ENCODE data around the gene ZBTB34. TPM values are rescaled to one million over a fixed set of nuclear protein-coding genes. Genes with fewer than 3 reads are reported as not detected.

The ZBTB34 gene
- total and polyA plus RNA-seq, 2 experiments from 2014 or later: 6.1 to 21.3 TPM

GRCh38 chr9:126860757-126861466, 473 bp downstream of the ZBTB34 start:
- H3K79me2 ChIP-seq: peaks cover 51% of the 10 kb centered on the region

GRCh38 chr9:126861707-126862103, 1.3 kb downstream of the ZBTB34 start:
- 9% methylated on average over 3 of the region's 3 CpGs for WGBS (ENCODE audit: low lambda C conversion rate, missing lambda C conversion rate)

More at GRCh38 chr9:126860757-126861466, 473 bp downstream of the ZBTB34 start:
- Histone ChIP-seq H3K4me3 (peak overlapping the region; percentile 61), H3K9me2 (replicated peaks; ENCODE audit: insufficient read depth) (no peaks in the 10 kb centered on the region), H3K36me3 (replicated peaks; ENCODE audit: insufficient read depth, low read depth) (no peaks in the 10 kb centered on the region), H3K27ac (peak overlapping the region; percentile 94), H2AFZ (peak overlapping the region; percentile 72), H3K4me1 (ENCODE audit: insufficient read depth) (peaks cover 11% of the 10 kb centered on the region), H4K20me1 (ENCODE audit: insufficient read depth, poor library complexity, severe bottlenecking) (peaks cover 14% of the 10 kb centered on the region), H3K4me2 (peak overlapping the region; percentile 87), H3K27me3 (no peaks in the 10 kb centered on the region), H3K9me3 (ENCODE audit: low read depth) (no peaks in the 10 kb centered on the region)
- WGBS (ENCODE audit: low lambda C conversion rate, missing lambda C conversion rate): 2% methylated on average over 37 of the region's 71 CpGs
- TF ChIP-seq EZH2phosphoT487 (IDR thresholded peaks at IDR 0.05; ENCODE audit: low read depth, severe bottlenecking, unreplicated experiment) (no peak), EZH2 (IDR thresholded peaks at IDR 0.05; ENCODE audit: borderline replicate concordance) (no peak), CTCF (IDR thresholded peaks at IDR 0.05; ENCODE audit: poor library complexity) (no peak)
- no peak for DNase-seq (ENCODE audit: low spot score)

GRCh38 chr9:126862104-126862761, 1.8 kb downstream of the ZBTB34 start:
- Histone ChIP-seq H3K27ac (peak overlapping the region; percentile 94), H3K4me1 (ENCODE audit: insufficient read depth) (peaks cover 11% of the 10 kb centered on the region), H3K9me3 (ENCODE audit: low read depth) (no peaks in the 10 kb centered on the region), H2AFZ (no peak overlapping the region), H3K4me3 (peak overlapping the region; percentile 61), H3K9me2 (replicated peaks; ENCODE audit: insufficient read depth) (no peaks in the 10 kb centered on the region), H3K36me3 (replicated peaks; ENCODE audit: insufficient read depth, low read depth) (no peaks in the 10 kb centered on the region), H3K27me3 (no peaks in the 10 kb centered on the region), H3K79me2 (peaks cover 64% of the 10 kb centered on the region), H4K20me1 (ENCODE audit: insufficient read depth, poor library complexity, severe bottlenecking) (peaks cover 14% of the 10 kb centered on the region), H3K4me2 (peak overlapping the region; percentile 87)
- no peak for DNase-seq (ENCODE audit: low spot score)
- WGBS (ENCODE audit: low lambda C conversion rate, missing lambda C conversion rate): 35% methylated on average over 11 of the region's 11 CpGs
- TF ChIP-seq EZH2 (IDR thresholded peaks at IDR 0.05; ENCODE audit: borderline replicate concordance) (no peak), EZH2phosphoT487 (IDR thresholded peaks at IDR 0.05; ENCODE audit: low read depth, severe bottlenecking, unreplicated experiment) (no peak), CTCF (IDR thresholded peaks at IDR 0.05; ENCODE audit: poor library complexity) (no peak)

More at GRCh38 chr9:126861707-126862103, 1.3 kb downstream of the ZBTB34 start:
- no peaks in the 10 kb centered on the region for H3K27me3 ChIP-seq
- H3K4me2 ChIP-seq: peak overlapping the region; percentile 87
- H3K36me3 ChIP-seq (replicated peaks; ENCODE audit: insufficient read depth, low read depth): no peaks in the 10 kb centered on the region
- TF ChIP-seq CTCF (IDR thresholded peaks at IDR 0.05; ENCODE audit: poor library complexity): no peak
- TF ChIP-seq EZH2phosphoT487 (IDR thresholded peaks at IDR 0.05; ENCODE audit: low read depth, severe bottlenecking, unreplicated experiment): no peak
- TF ChIP-seq EZH2 (IDR thresholded peaks at IDR 0.05; ENCODE audit: borderline replicate concordance): no peak
- H4K20me1 ChIP-seq (ENCODE audit: insufficient read depth, poor library complexity, severe bottlenecking): peaks cover 14% of the 10 kb centered on the region
- H2AFZ ChIP-seq: peak overlapping the region; percentile 72
- peak; percentile 62 for DNase-seq (ENCODE audit: low spot score)
- H3K4me1 ChIP-seq (ENCODE audit: insufficient read depth): peaks cover 11% of the 10 kb centered on the region
- peak overlapping the region; percentile 94 for H3K27ac ChIP-seq
- peak overlapping the region; percentile 61 for H3K4me3 ChIP-seq
- no peaks in the 10 kb centered on the region for H3K9me3 ChIP-seq (ENCODE audit: low read depth)
- H3K79me2 ChIP-seq: peaks cover 58% of the 10 kb centered on the region
- no peaks in the 10 kb centered on the region for H3K9me2 ChIP-seq (replicated peaks; ENCODE audit: insufficient read depth)
